HL-60/S4 treated with retinoic acid at 250 ng/mL for 4 days and 3 days (cell line): Measurements from ENCODE around the gene ZDHHC14.
"Not testable (repeated sequence)": the region's sequence is repeated elsewhere in the genome, so short reads cannot be mapped to it uniquely, and the experiment has no call there.

Experiments
- in situ Hi-C: fragments of 300-500 bp; cut with MboI; formaldehyde crosslinking; loops from 2 replicates; pipeline ENCODE4 v1.7.0; 2022; ENCODE audit warnings: low sequenced_read_pairs

ZDHHC14 gene

DNA sequence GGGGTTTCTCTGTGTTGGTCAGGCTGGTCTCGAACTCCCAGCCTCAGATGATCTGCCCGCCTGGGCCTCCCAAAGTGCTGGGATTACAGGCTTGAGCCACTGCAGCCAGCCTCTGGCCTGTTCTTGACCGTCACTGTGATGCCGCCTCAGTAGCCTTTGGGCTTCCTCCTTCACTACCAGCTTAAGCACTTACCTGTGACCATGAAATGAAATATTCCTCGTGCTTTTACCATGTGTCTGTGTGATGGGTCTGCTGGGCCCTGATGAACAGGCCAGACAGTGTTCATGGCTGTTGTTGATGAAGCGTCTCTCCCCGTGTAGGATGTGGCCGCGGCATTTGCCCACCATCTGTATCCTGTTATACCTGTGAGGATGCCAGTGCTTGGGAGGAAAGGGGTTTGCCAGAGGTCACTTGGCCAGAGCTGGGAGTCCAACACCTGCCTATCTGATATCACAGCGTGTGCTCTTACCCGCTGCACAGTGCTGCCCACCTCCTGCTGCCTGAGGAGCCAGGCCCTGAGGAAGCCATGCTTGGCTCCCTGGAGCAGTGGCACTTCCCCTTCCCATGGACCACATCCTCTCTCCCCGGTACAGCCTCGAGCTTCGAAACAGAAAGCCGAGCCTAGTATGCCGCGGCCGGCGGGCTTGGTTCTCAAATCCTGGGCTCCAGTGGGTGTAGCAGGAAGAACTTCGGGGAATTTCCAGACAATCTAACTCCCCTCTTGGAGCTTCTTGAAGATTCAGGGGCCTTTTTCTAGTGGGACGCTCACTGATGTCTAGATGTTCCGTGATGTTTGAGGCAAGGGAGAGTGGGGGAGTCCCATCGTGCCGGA, 167.9 kb downstream of the ZDHHC14 start:
- in situ Hi-C loops: no loop called here

DNA sequence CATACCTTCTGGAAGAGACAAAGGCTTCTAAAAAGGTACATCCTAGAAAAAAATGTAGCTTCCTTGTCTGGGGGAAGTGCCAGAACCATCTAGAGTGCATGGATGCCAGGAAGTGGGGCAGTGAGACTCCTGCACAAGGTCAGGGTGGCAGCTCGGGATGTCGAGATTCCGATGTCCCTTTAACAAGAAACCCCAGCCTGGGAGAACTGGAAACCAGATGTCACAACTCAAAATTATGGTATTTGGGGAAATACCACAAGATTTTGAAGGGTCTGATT, 168.4 kb downstream of the ZDHHC14 start:
- in situ Hi-C loops: no loop called here

DNA sequence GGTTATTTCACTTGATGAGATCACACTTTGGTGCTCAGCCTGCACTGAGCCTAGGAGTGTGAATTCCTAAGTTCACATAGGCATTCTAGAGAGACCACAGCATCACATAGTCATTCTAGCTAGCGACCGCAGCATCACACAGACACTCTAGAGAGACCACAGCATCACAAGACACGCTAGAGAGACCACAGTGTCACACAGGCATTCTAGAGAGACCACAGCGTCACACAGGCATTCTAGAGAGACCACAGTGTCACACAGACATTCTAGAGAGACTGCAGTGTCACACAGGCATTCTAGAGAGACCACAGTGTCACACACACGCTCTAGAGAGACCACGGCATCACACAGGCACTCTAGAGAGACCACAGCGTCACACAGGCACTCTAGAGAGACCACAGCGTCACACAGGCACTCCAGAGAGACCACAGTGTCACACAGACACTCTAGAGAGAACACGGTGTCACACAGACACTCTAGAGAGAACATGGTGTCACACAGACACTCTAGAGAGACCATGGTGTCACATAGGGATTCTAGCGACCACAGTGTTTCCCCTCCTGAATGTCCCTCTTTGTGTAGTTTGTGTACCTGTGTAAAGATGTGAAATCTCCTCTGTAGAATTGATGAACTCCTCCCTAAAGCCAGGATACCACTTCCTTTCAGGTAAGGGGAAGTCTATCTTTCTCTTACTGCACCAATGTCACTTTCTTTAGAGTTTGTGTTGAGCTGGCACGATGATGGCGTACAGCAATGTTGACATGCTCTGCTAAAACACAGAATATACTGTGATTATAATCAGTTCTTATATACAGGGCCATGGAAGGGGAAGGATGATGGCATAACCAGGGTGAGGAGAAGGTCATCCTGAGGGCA, 169.4 kb downstream of the ZDHHC14 start:
- in situ Hi-C loops: no loop called here

DNA sequence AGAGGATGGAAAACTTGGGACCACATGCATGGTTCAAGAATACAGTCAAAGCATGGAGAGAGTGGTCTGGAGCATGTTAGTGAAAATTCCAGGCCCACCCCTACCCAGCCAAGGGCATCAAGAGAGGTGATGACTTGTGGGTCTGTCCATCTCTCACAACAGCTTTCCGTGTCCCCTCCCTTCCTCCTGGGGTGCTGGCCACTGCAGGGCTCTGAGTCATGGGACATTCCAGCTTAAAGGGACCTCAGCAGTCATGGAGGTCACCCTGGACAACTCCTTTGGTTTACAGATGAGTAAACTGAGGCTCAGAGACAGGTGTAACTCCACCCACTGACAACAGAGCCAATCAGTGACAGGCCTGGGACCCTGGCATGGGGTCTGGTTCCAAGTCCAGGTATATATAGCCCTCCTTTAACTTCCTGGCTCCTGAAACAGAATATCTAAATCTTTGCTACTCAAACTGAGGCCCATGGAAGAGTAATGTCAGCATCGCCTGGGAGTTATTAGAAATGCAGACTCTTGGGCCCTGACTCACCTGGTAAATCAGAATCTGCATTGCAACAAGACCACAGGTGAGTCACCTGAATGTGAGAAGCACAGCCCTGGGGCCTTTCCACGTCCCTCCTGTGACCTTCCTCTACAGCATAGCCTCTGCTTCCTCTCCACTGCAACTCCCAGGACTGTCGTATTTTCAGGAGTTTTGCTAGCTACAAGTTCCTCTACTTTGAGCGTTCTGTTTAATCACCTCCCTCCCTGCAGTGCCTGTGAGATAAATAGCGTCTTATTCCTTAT, 170.2 kb downstream of the ZDHHC14 start:
- in situ Hi-C loops: no loop called here

- in situ Hi-C loops: no loop called here
Observed at GRCh38 chr6:157552081-157552747, 171.2 kb downstream of the ZDHHC14 start.

DNA sequence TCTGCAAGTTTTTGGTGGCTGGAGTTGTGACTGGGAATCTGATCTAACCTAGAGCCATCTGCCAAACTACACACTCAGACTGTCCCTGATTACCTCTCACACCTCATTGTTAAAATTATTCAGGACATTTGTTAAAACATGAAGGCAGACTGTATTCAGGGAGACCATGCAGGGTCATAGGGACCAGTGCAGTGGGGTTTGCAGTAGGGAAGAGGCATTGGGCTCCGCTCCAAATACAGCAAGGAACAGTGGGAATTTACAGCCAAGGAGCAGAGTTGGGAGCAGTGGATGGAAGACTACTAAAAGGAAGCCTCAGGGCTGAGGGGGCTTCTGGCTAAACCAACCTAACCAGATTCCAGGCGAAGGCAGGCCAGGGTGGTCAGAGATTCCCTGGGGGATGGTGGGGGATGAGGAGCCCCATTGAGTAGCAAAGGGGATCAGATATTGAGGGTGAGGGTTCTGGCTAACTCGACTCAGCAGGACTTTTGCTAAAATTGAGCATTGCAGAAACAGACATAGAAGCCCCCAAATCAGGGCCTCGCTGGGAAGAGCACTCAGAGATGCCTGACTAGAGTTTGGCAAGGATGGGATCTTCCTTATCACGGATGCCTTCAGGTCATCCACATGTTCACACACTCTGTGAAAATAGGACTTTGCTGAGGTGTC, 172.0 kb downstream of the ZDHHC14 start:
- in situ Hi-C loops: no loop called here

- in situ Hi-C loops: no loop called here
Observed at GRCh38 chr6:157554747-157555146, 173.8 kb downstream of the ZDHHC14 start.

GRCh38 chr6:157555455-157556143, 174.6 kb downstream of the ZDHHC14 start:
- in situ Hi-C loops: no loop called here

GRCh38 chr6:157556144-157556645, 175.2 kb downstream of the ZDHHC14 start:
- in situ Hi-C loops: no loop called here

GRCh38 chr6:157556671-157557430, 175.9 kb downstream of the ZDHHC14 start:
- in situ Hi-C loops: no loop called here

DNA sequence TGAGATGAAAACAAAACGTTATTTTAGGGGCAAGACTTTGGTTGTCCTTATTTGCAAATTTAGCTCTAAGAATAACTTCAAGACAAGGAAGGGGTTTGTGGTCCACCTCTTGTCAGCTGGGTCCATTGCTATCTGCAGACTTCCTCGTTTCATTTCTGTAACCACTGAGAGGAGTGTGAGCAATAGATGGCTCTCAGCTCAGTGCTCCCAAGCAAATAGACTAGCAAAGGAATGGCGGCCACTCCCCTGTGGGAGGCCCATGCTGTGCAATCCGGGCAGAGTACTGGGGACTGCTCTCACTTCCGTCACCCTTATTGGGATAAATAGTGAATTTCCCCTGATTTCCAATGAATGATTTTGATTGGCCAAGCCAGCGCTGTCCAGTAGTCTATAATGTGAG, 176.6 kb downstream of the ZDHHC14 start:
- in situ Hi-C loops: no loop called here

GRCh38 chr6:157558049-157558448, 177.1 kb downstream of the ZDHHC14 start:
- in situ Hi-C loops: no loop called here

DNA sequence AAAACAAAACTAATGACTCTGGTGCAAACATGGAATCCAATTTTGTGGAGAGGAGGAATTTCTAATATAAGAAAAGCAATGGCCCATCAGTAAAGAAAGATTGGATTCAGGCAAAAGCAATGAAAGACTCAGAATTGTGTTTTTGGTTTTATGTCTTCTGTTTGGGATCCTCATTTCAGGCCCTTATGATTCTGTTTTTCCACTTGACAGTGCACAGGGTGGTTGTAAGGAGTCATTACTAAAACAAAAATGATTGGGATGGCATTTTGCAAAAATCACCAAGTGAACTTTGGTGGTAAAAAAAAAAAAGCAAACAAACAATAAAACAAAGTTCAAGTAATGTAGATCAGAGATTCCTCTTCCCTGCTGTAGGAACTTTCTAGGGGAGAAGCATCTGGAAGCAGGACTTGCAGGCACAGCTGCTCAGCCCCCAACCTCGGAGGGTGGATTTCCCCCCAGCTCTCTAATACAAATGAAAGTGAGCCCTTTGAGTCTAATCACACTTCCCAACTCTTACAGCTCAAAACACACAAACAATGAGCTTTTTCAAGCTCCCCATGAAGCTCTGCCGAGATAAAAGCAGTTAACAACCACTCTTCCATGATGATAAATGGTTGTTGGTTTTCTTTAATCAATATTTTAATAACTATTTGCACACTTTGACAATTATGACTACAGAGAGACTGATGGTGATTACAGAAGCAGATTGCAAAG, 177.7 kb downstream of the ZDHHC14 start:
- in situ Hi-C loops: no loop called here

GRCh38 chr6:157559201-157559756, 178.3 kb downstream of the ZDHHC14 start:
- in situ Hi-C loops: no loop called here

- in situ Hi-C loops: not testable (repeated sequence)
Observed at GRCh38 chr6:157560063-157560462, 179.1 kb downstream of the ZDHHC14 start.

GRCh38 chr6:157560691-157561413, 179.9 kb downstream of the ZDHHC14 start:
- in situ Hi-C loops: no loop called here

- in situ Hi-C loops: no loop called here
Observed at GRCh38 chr6:157561414-157561790, 180.4 kb downstream of the ZDHHC14 start.
